Loucy (cell line): ENCODE measurements around the gene TNFSF8.

ENCODE experiments used
- CTCF ChIP-seq: fragments of 200-600 bp; sonication (generic); conservative IDR thresholded peaks from 2 replicates; pipeline ENCODE4 v1.5.1; 2014; ENCODE audit warnings: mild to moderate bottlenecking, antibody characterized with exemption, low read length
- EZH2phosphoT487 ChIP-seq: fragments of 200-600 bp; IDR thresholded peaks from 2 replicates; pipeline ENCODE4 v1.6.1; 2018; ENCODE audit warnings: antibody characterized with exemption, mild to moderate bottlenecking, moderate library complexity, borderline replicate concordance

- TF ChIP-seq CTCF (no peak), EZH2phosphoT487 (no peak)
Measured at GRCh38 chr9:114854736-114855355, 75.5 kb downstream of the TNFSF8 start.
